Esophagus (tissue), 2 donors: Measurements from ENCODE around the gene DGKB. TPM values are rescaled to one million over a fixed set of nuclear protein-coding genes. Genes with fewer than 3 reads are reported as not detected.

Experiments used
- H3K27ac ChIP-seq, 2 donors: one replicate each; pipeline ENCODE4 v1.5.1; 2013; ENCODE audit warnings: low read depth in 2 of 2, mild to moderate bottlenecking in 2 of 2, inconsistent platforms in 1 of 2, low read length in 1 of 2, moderate library complexity in 1 of 2
- H3K27me3 ChIP-seq, 2 donors: one replicate each; pipeline ENCODE4 v1.6.1; 2013; ENCODE audit warnings: low read length in 2 of 2, control low read depth in 1 of 2, mild to moderate bottlenecking in 1 of 2; ENCODE audit not compliant: insufficient read depth in 2 of 2, control insufficient read depth in 1 of 2
- H3K36me3 ChIP-seq, 2 donors: one replicate each; pipeline ENCODE4 v1.6.1; 2013; ENCODE audit warnings: low read length in 1 of 2; ENCODE audit not compliant: control insufficient read depth in 2 of 2, insufficient read depth in 2 of 2
- H3K4me1 ChIP-seq, 2 donors: one replicate each; pipeline ENCODE4 v1.6.1; 2013; ENCODE audit warnings: low read length in 1 of 2; ENCODE audit not compliant: control insufficient read depth in 2 of 2, insufficient read depth in 2 of 2
- H3K4me3 ChIP-seq, 2 donors: one replicate each; pipeline ENCODE4 v1.5.1; 2013; ENCODE audit warnings: low read length in 2 of 2, mild to moderate bottlenecking in 2 of 2, low read depth in 1 of 2, moderate library complexity in 1 of 2
- H3K9me3 ChIP-seq, 2 donors: one replicate each; pipeline ENCODE4 v1.6.1; 2013; ENCODE audit warnings: mild to moderate bottlenecking in 2 of 2, low read depth in 1 of 2, low read length in 1 of 2, moderate library complexity in 1 of 2; ENCODE audit not compliant: control insufficient read depth in 2 of 2, insufficient read depth in 1 of 2
- WGBS, 2 donors: extraction: QIAGEN DNeasy Blood & Tissue Kit; methylation state at CpG; one replicate each; pipeline ENCODE4 v1.1.7; 2013; 5-methylcytosine and 5-hydroxymethylcytosine counted together
- polyA plus RNA-seq, 2 donors: library from polyadenylated mRNA; stranded (reverse); fragments of 200-250 nt; gene quantifications; one replicate each; pipeline ENCODE4 v1.2.3, GENCODE V29; 2013
- donor health status: healthy with polysubstance abuse.
- donor health status: Bipolar disorder and iron deficiency.

DGKB gene
- polyA plus RNA-seq, 2 donors, result 0.09 to 0.20 TPM

GRCh38 chr7:14207711-14208110 is 694.8 kb downstream of the DGKB start:
- no peak overlapping the region for H3K27ac ChIP-seq
- H3K4me3 ChIP-seq, result no peak overlapping the region
- no peaks in the 10 kb centered on the region for H3K4me1 ChIP-seq
- H3K9me3 ChIP-seq, result peaks cover 0 to 1% of the 10 kb centered on the region in 2 donors
- no peaks in the 10 kb centered on the region for H3K36me3 ChIP-seq
- no peaks in the 10 kb centered on the region for H3K27me3 ChIP-seq

DNA sequence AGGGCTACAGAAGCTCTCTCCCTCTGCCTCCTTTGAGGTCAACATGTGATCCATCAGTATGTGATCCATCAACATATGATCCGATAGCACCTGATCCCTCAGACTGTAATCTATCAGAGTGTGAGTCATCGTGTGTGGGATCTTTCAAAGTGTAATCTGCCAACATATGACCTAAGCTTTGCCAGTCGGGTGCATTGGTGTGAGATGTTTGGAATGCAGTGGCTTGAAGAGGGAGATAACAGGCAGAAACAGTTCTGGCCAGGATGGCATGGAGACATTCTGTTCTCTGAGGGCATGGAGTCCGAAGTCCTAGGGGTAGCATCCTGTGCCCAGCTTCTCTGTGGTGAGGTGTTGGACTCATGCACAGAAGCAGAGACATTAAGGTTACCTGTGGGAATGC is 695.4 kb downstream of the DGKB start:
- 33 to 37% methylated on average over 4 of the region's 4 CpGs for WGBS, 2 donors
- no peaks in the 10 kb centered on the region for H3K36me3 ChIP-seq
- H3K27me3 ChIP-seq, result no peaks in the 10 kb centered on the region
- no peak overlapping the region for H3K4me3 ChIP-seq
- no peaks in the 10 kb centered on the region for H3K4me1 ChIP-seq
- H3K27ac ChIP-seq, result no peak overlapping the region
- H3K9me3 ChIP-seq, result peaks cover 0 to 1% of the 10 kb centered on the region in 2 donors

DNA sequence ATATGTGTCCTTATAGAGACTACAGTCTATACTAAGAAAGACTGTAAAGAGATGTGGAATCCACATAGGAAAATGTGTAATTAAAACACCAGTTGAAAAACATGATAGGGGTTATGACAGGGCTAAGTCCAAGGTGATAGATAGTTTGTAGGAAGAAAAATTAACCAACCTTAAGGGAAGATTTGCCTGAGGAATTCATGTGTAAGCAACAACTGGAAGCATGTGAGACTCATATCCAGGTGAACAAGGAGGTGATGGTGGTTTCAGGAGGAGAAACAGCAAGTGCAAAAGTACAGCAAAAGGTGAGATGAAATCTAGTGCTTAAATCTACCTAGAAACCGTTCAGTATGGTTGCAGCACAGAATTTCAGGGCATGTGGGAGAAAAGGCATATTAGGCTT is 696.4 kb downstream of the DGKB start:
- Histone ChIP-seq H3K27ac (no peak overlapping the region), H3K9me3 (peaks cover 0 to 1% of the 10 kb centered on the region in 2 donors), H3K4me1 (no peaks in the 10 kb centered on the region), H3K36me3 (no peaks in the 10 kb centered on the region), H3K27me3 (no peaks in the 10 kb centered on the region), H3K4me3 (no peak overlapping the region)
- WGBS, 2 donors, result 63 to 69% methylated on average over 1 of the region's 1 CpG

DNA sequence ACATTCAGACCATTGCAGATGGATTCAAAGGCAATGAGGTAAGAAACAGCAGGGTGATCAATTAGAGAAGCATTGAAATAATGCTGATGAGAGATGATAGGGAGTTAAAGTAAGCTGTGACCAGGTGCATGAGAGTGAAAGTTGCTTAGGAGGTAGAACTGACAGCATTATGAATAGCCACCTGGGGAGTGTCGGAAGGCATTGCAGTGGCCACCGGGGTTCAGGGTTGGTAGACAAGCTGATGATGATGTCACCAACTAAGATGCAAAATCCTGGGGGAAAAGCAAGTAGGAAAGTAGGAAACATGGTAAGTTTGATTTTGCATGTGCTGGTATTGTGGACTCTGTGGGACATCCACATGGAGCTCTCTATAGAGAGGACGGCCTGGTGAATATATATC is 701.2 kb downstream of the DGKB start:
- Histone ChIP-seq H3K27me3 (no peaks in the 10 kb centered on the region), H3K9me3 (no peaks in the 10 kb centered on the region), H3K36me3 (no peaks in the 10 kb centered on the region), H3K4me3 (no peak overlapping the region), H3K4me1 (no peaks in the 10 kb centered on the region), H3K27ac (no peak overlapping the region)
- 85 to 89% methylated on average over 3 of the region's 3 CpGs for WGBS, 2 donors

DNA sequence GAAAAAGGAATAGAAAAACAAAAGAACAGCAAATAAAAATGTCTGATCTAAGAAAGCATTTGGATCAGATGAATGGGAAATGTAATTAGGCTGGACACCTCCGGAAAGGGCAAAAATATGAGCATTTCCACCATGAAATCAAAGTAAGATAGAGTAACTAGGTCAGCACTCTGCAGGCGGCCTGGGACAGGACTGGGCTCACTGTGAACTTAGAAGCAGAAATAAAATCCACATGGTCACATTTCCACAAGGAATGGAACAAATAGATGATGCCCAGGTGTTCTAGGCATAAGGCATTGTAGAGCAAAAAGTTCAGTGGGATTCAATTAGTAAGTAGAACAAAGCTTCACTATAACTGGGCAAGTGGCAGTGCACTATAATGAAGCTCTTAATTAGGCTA is 703.2 kb downstream of the DGKB start:
- no peaks in the 10 kb centered on the region for H3K9me3 ChIP-seq
- H3K36me3 ChIP-seq, result no peaks in the 10 kb centered on the region
- no peaks in the 10 kb centered on the region for H3K4me1 ChIP-seq
- WGBS, 2 donors, result 89 to 93% methylated on average over 2 of the region's 2 CpGs
- H3K27ac ChIP-seq, result no peak overlapping the region
- H3K27me3 ChIP-seq, result no peaks in the 10 kb centered on the region
- H3K4me3 ChIP-seq, result no peak overlapping the region

DNA sequence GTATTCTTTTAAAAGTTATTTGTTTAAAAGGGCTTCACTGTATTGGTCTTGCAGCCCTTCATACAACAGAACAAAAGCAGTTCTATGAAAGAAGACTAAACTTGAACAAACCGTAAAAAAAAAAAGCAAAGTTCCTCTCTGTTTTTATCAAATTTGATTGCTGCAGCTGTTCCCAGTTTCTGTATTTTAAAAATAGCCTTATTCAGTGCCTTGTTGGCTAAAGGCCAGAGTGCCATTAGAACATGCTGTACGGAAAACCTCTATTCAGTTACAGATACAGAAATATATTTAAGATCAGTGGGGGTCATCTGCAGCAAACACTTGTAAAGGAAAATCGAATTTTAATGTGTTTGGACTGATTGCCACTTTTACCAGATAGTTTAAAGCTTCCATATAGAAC is 705.3 kb downstream of the DGKB start:
- WGBS, 2 donors, result 29 to 33% methylated on average over 3 of the region's 3 CpGs
- no peaks in the 10 kb centered on the region for H3K36me3 ChIP-seq
- H3K27me3 ChIP-seq, result no peaks in the 10 kb centered on the region
- no peaks in the 10 kb centered on the region for H3K9me3 ChIP-seq
- H3K4me1 ChIP-seq, result no peaks in the 10 kb centered on the region
- no peak overlapping the region for H3K4me3 ChIP-seq
- H3K27ac ChIP-seq, result no peak overlapping the region

GRCh38 chr7:14196555-14196954 is 706.0 kb downstream of the DGKB start:
- WGBS, 2 donors, result 46 to 50% methylated on average over 2 of the region's 2 CpGs
- H3K4me3 ChIP-seq, result no peak overlapping the region
- H3K9me3 ChIP-seq, result no peaks in the 10 kb centered on the region
- H3K4me1 ChIP-seq, result no peaks in the 10 kb centered on the region
- H3K36me3 ChIP-seq, result no peaks in the 10 kb centered on the region
- no peaks in the 10 kb centered on the region for H3K27me3 ChIP-seq
- H3K27ac ChIP-seq, result no peak overlapping the region

- Histone ChIP-seq H3K36me3 (no peaks in the 10 kb centered on the region), H3K9me3 (no peaks in the 10 kb centered on the region), H3K27me3 (no peaks in the 10 kb centered on the region), H3K4me1 (no peaks in the 10 kb centered on the region), H3K27ac (no peak overlapping the region), H3K4me3 (no peak overlapping the region)
- 70 to 74% methylated on average over 4 of the region's 4 CpGs for WGBS, 2 donors
These were observed 706.7 kb downstream of the DGKB start for GRCh38 chr7:14195871-14196270.

- Histone ChIP-seq H3K27me3 (no peaks in the 10 kb centered on the region), H3K9me3 (no peaks in the 10 kb centered on the region), H3K4me3 (no peak overlapping the region), H3K4me1 (no peaks in the 10 kb centered on the region), H3K27ac (no peak overlapping the region), H3K36me3 (no peaks in the 10 kb centered on the region)
- WGBS, 2 donors, result 75 to 80% methylated on average over 4 of the region's 4 CpGs
These were observed 707.5 kb downstream of the DGKB start for GRCh38 chr7:14195079-14195478.

- Histone ChIP-seq H3K27me3 (no peaks in the 10 kb centered on the region), H3K4me1 (no peaks in the 10 kb centered on the region), H3K9me3 (no peaks in the 10 kb centered on the region), H3K4me3 (no peak overlapping the region), H3K36me3 (no peaks in the 10 kb centered on the region), H3K27ac (no peak overlapping the region)
- WGBS, 2 donors, result 69 to 74% methylated on average over 4 of the region's 4 CpGs
These were observed 710.9 kb downstream of the DGKB start for GRCh38 chr7:14191686-14192098.
